ENCODE results near the gene SLC35G6.

SLC35G6 gene

GRCh38 chr17:7443499-7444485, 37.5 kb upstream of the SLC35G6 start:
- no peak for TF ChIP-seq CTCF (IDR thresholded peaks at IDR 0.05; ENCODE audit: insufficient read depth, missing control alignments)
- no peak for DNase-seq (ENCODE audit: insufficient read length, low spot score)
- no peak for FAIRE-seq

GRCh38 chr17:7444682-7445618, 36.3 kb upstream of the SLC35G6 start, which contains the start of gene CHRNB1:
Gene CHRNB1 (plus strand): TSS chr17:7445061. CDS start chr17:7445128, 67 bp downstream.
- FAIRE-seq (no peak), DNase-seq (ENCODE audit: insufficient read length, low spot score) (no peak)
- TF ChIP-seq CTCF (IDR thresholded peaks at IDR 0.05; ENCODE audit: insufficient read depth, missing control alignments) = no peak

GRCh38 chr17:7445619-7445968, 35.7 kb upstream of the SLC35G6 start:
- TF ChIP-seq CTCF (IDR thresholded peaks at IDR 0.05; ENCODE audit: insufficient read depth, missing control alignments) = no peak
- FAIRE-seq (no peak), DNase-seq (ENCODE audit: insufficient read length, low spot score) (no peak)

GRCh38 chr17:7448461-7448860, 32.8 kb upstream of the SLC35G6 start:
- TF ChIP-seq CTCF (IDR thresholded peaks at IDR 0.05; ENCODE audit: insufficient read depth, missing control alignments) = no peak
- DNase-seq (ENCODE audit: insufficient read length, low spot score) (peak; percentile 96), FAIRE-seq (peak; percentile 71)

GRCh38 chr17:7459961-7460545, 21.2 kb upstream of the SLC35G6 start:
- DNase-seq (ENCODE audit: insufficient read length, low spot score) (no peak), FAIRE-seq (no peak)
- no peak for TF ChIP-seq CTCF (IDR thresholded peaks at IDR 0.05; ENCODE audit: insufficient read depth, missing control alignments)

GRCh38 chr17:7460850-7461660, 20.2 kb upstream of the SLC35G6 start:
- DNase-seq (ENCODE audit: insufficient read length, low spot score) (no peak), FAIRE-seq (no peak)
- no peak for TF ChIP-seq CTCF (IDR thresholded peaks at IDR 0.05; ENCODE audit: insufficient read depth, missing control alignments)
